AG10803 (cell line): ENCODE measurements around the gene OSBPL3.

Experiments used
- DNase-seq: peaks from one replicate; pipeline ENCODE4 v3.0.0; 2010; ENCODE audit warnings: low read depth
- H3K4me3 ChIP-seq: 2 replicates; pipeline ENCODE4 v1.5.1; 2011; ENCODE audit warnings: mild to moderate bottlenecking, low read length, control low read depth
- TF ChIP-seq, protein P1 (sequence below): conservative IDR thresholded peaks from 2 replicates; pipeline ENCODE4 v1.5.1; 2011; ENCODE audit warnings: mild to moderate bottlenecking, low read length, control low read depth, inconsistent platforms

The OSBPL3 gene

DNA sequence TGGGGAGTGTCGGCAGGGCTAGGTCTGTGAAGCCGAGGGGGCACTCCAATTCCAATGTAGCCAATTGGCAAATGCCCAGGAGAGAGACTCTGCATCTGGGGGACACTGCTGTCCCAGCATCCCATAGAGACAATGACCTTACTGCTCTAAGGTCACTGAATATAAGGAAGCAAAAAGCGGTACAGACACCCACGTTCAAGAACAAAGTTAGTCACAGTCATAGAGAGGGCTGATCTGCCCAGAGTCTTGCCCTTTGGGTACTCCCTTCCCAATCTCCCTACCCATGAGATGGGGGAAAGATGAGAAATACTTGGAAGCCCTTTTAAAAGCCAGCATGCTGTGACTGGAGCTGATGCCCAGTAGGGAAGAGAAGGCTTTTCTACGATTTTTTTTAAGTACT is 146.4 kb downstream of the OSBPL3 start:
- TF ChIP-seq, protein P1, sequence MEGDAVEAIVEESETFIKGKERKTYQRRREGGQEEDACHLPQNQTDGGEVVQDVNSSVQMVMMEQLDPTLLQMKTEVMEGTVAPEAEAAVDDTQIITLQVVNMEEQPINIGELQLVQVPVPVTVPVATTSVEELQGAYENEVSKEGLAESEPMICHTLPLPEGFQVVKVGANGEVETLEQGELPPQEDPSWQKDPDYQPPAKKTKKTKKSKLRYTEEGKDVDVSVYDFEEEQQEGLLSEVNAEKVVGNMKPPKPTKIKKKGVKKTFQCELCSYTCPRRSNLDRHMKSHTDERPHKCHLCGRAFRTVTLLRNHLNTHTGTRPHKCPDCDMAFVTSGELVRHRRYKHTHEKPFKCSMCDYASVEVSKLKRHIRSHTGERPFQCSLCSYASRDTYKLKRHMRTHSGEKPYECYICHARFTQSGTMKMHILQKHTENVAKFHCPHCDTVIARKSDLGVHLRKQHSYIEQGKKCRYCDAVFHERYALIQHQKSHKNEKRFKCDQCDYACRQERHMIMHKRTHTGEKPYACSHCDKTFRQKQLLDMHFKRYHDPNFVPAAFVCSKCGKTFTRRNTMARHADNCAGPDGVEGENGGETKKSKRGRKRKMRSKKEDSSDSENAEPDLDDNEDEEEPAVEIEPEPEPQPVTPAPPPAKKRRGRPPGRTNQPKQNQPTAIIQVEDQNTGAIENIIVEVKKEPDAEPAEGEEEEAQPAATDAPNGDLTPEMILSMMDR: no peak
- H3K4me3 ChIP-seq: no peak overlapping the region
- DNase-seq: no peak

DNA sequence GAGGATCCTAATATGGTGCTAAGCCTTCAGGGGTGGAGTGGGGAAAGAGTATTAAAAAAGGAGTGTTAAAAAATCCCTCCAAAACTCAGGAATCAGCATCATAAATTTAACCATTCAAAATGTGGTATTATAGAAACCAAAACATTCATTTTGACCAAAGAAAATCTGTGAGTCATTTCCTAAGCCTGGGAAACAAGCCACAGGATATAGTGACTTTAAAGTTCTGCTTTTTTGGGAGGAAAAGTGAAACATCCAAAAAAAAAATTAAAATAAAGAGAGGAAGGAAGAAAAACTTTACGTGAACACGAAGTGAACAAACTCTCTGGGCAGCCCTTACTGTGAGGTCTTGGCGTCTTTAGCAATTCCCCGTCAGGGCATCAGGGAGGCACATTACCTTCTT is 148.7 kb downstream of the OSBPL3 start:
- TF ChIP-seq, protein P1: no peak
- DNase-seq: peak; percentile 71
- no peak overlapping the region for H3K4me3 ChIP-seq

DNA sequence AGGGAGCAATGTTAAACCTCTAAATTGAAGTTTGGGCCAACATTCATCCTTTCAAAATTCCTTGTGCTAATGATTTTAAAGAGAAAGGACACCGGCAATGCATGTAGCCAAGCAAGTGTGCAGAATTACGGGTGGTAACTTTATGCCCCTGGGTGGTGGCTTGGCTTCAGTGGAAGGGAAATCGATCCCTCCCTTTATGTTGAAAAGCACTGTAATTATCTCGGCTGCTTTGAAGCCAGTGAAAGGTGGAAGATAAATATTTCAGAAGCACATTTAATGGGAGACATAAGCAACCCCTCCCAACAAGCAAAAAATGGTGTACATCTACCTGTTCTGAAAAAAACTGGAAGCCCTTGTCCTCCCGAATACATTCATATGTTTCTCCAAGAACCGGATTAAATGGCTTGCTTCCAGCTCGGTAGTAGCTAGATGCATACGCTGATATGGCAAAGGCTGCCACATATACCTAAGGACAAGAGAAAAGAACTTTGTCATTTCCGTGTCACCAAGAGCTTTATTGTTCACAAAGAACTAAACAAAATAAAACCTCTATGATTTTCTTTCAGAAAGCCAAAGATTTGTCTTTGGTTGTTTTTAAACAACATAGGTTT is 149.4 kb downstream of the OSBPL3 start:
- DNase-seq: no peak
- TF ChIP-seq, protein P1: no peak
- no peak overlapping the region for H3K4me3 ChIP-seq

DNA sequence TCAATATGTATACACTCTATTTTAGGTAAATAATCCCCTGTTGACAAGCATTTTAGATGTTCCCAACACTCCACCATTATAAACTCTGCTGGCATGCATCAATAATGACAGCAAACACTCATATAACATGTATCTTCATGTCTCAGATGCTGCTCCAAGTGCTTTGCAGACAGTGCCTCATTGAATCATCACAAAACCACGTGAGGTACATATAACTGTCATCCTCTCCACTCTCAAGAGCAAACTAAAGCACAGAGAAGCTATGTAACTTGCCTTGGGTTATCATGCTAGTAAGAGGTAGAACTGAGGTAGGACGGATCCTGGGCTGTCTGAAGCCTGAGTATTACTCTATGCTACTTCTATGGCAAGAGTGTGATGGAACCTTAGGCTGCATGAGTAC is 150.2 kb downstream of the OSBPL3 start:
- no peak overlapping the region for H3K4me3 ChIP-seq
- DNase-seq: no peak
- TF ChIP-seq, protein P1: no peak

DNA sequence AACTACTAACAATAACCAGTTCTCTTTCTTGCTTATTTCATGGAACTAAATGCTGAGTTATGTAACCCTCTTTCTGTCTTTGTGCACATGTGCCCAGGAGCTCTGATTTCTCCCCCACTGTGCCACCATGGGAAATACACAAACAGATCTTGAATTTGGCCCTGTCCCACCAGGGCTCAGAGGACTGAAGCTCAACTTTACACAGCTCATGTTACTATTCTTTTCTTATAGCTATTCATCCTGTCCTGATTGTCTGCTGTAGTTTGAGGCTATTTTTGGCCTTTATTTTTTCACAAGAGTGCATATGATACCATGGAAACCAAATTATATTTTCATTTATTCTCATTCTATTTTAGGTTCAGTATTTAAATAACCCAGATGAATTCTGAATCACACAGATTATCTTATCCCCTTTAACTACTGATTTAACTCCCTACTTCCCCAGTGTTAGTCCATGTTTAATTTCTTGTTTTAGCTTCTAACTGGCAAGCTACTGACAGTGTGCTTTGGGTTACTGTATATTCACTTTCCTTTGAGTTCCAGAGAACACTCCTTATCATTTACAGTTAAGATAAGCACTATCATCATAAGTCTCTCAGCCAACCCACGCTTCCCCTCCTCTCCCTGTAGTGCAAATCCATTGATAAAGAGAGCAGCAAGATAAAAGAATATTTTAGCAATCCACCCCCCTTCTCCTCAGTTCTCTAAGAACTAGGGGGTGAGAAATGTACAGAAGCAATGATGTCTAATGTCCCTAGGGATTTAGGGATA is 150.9 kb downstream of the OSBPL3 start:
- H3K4me3 ChIP-seq: no peak overlapping the region
- TF ChIP-seq, protein P1: no peak
- peak; percentile 39 for DNase-seq

DNA sequence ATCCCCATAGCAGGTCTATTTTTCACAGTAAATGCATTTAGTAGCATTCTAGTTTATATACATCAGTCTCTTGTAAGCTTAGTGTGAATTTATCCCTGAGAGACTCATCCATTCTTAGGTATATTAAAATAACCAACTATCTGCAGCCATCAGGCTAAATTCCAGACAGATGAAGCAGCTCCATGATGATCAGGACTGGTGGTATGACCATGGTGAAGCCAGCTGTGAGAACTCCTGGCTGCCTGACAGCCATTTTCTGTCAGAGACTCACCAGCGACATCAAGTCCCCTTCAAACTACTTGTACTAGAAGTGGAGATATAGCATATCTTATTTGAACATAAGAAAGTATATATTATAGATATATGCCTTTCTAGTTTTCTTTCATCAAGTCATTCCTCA is 152.4 kb downstream of the OSBPL3 start:
- TF ChIP-seq, protein P1: no peak
- DNase-seq: peak; percentile 75
- H3K4me3 ChIP-seq: no peak overlapping the region

DNA sequence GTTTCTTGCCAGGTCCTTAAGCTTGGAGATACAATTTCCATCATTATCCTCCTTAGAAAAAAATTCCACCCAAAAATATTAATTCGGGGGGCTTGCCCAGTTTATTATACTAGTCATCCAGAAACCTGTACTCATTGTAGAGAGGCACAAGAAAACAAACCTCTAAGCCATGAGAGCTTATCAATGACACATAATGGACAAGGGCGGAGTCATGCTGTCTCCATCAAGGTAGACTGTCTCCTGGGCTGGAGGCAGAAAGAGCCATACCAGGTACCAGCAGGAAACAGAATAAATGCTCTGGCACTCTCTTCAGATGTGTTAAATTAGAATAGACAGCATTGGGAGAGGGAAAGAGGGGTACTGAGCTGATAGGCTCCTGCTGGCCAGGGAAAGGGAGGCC is 153.0 kb downstream of the OSBPL3 start:
- no peak for DNase-seq
- H3K4me3 ChIP-seq: no peak overlapping the region
- TF ChIP-seq, protein P1: no peak
